ENCODE measurements around the gene EEF2K.
"Not testable (repeated sequence)": the region's sequence is repeated elsewhere in the genome, so short reads cannot be mapped to it uniquely, and the experiment has no call there.

The EEF2K gene

DNA sequence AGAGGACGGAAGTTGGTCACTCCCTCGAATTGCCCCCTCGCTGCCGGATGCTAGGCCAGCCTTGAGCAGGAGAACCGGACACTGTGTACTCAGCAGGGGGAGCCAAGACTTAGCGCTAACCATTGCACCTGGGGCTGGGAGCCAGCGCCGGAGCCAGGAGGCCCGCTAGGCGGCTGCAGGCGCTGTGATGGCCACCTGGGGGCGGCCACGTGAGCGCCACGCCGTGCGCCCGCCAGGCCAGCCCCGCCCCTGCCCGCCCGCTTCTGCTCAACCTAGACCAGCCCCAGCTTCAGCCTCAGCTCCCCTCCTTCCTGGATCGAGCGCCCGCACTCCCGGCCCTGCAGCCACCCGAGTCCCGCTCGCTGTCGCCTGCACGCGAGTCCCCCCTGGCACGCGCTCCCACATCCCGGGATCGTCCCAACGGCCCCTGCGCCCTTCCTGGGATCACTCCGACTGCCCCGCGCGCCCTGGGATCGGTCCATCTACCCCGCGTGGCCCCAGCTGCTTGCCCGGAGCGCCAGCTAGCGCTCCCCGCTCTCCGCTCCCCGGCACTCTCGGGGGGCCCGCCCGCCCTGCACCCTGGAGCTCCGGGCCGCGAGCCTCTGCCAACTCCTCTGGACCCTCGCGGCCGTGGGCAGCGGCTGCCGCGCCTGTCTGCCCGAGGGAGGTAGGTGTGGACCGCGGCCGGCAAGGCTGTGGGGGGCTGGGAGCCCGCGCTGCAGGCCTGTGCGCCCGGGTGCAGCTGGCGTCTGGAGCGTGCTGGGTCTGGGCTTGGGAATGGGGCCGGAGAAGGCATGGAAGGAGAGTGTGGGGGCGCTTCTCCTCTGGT is at the start of gene EEF2K:
Gene EEF2K, plus strand, starts transcription at position 266 of the 829 bp plus-strand sequence. CDS start 19,452 bp downstream, outside the sequence.
- peak; percentile 75 for DNase-seq

DNA sequence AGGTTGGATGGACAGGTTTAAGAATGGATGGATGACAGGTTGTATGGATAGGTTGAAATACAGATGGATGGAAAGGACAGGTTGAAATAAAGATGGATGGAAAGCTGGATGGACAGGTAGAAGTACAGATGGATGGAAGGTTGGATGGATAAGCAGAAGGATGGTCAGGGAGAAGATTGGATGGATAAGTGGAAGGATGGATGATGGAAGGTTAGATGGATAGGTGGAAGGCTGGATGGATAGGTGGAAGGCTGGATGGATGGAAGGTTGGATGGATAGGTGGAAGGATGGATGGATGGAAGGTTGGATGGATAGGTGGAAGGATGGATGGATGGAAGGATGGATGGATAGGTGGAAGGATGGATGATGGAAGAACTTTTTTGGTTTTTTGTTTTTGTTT is 44.7 kb upstream of the EEF2K start:
- no peak for DNase-seq

DNA sequence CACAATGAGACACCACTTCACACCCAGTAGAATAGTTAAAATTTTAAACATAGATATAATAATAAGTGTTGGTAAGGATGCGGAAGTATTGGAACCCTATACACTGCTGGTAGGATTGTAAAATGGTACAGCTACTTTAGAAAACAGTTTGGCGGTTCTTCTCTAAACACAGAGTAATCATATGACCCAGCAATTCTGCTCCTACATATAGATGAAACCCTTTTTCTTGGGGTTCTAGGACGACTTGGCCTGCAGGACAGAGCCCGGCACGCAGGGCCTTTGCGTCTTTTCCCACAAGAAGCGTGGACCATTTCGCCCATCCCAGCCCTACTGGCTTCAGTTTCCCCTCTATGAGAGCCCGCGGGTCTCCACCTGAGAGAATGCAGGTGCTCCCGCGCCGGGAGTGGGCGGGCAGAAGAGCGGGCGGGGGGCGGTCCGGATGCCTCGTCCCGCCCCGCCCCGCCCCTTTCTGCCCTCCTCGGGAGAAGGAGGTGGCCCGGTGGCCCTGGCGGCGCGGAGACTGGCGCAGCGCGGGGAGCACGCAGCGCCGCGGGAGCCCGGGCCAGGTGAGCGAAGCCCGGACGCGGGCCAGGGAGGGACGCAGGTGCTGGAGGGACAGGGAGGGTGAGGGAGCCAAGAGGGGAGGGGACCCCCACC is 44.0 kb upstream of the EEF2K start, which contains the start of gene SDR42E2:
Gene SDR42E2, plus strand, starts transcription at position 508 of the 657 bp plus-strand sequence. CDS start 3,077 bp downstream, outside the sequence.
- peak; percentile 28 for DNase-seq

DNA sequence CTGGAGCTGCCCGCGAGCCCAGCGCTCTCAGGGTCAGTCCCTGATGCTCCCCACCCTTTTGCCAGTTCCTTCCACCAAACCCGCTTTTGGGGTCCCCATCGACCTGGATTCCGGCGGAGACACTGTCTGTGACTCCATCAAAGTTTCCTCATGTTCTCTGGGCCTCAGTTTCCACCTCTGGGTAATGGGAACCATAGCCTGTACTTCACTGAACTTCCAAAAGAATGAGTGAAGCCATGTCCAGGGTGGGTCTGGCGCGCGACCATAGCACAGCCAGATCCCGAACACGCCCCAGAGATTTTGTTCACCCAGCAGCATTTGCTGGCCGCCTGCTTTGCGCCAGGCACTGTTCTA is 43.4 kb upstream of the EEF2K start:
- DNase-seq, result no peak

DNA sequence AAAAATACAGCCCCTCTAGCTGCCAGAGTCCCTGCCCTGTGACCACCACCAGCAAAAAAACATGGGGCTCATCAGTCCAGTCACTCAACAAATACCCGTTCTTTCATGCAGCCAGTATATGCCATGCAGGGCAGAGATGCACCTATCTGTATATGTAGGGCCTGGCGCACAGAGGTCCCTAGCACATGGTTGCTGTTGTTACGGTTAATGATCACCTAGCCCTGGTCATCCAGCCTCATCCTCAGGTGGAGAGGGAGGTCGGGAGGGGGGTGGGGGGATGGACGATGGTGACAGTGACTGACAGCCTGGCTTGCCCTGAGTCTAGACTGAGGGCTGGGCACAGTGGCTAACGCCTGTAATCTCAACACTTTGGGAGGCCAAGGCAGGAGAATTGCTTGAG is 42.3 kb upstream of the EEF2K start:
- DNase-seq, result no peak

DNA sequence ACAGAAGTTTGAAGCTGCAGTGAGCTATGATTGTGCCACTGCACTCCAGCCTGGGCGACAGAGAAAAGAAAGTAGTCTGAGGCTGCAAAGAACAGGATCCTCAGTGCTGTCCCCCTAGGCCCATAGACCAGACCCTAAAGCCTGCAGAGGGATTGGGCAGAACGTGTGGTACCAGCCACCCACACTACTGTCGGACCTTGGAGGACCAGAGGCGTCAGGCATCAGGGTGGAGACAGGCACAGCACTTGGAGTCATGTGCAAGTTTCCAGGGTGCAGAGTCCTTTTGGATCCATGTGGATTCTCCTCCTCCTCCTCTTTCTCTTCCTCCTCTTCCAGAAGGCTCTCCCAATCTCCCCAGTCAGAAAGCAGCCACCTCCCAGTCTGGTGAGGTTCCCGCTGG is 41.6 kb upstream of the EEF2K start:
- DNase-seq, result no peak

DNA sequence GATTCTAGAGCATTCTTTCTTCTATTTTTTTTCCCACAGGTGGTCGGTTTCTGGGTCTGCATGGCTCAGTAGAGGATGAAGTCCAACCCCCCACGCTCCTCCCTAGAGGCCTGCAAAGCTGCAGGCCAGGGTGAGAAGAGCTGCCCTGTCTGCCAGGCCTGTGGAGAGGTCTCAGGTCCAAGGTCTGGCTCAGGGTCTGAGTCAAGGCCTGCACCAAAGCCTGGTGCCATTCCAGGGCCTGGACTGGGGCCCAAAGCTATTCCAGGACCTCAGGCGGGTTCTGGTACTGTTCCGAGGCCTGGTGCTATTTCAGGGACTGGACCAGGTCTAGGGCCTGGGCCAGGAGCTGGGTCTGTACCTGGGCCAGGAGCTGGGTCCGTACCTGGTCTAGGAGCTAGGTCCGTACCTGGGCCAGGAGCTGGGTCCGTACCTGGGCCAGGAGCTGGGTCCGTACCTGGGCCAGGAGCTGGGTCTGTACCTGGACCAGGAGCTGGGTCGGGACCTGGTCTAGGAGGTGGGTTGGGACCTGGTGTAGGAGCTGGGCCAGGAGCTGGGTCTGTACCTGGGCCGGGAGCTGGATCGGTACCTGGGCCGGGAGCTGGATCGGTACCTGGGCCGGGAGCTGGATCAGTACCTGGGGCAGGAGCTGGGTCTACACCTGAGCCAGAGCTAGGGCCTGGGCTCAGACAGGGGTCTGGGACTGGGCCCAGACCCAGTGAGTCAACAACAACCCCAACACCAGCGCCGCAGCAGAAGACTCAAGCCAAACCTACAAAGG is 40.4 kb upstream of the EEF2K start:
- DNase-seq, result no peak

DNA sequence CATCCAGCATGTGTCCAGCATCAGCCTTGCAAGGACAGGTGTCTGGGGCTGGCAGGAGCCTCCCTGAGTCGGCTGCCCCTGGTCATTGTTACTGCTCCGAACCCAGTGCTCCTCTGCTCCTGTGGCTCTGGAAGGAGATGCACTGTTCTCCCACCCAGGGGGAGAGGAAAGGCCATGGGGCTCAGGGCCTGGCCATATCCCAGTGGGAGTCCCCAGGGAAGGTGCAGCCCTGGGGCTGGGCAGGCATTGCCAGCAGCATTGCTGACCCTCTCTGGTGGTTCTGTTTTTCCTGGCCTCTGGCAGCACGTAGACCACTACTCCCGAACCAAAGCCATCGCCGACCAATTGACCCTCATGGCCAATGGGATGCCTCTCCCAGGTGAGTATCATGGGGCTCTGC is 34.1 kb upstream of the EEF2K start:
- DNase-seq, result no peak

DNA sequence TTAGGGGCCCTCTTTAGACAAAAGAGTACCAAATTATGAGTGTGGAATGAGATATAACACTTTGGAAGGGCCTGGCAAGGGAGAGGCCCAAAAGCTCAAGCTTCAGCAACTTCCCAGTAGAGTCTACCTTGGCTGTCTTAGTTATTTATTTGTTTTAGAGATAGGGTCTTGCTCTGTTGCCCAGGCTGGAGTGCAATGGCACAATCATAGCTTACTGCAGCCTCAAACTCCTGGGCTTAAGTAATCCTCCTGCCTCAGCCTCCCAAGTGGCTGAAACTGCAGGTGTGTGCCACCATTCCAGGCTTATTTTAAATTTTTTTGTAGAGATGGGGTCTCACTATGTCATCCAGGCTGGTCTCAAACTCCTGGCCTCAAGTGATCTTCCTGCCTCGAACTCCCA is 33.4 kb upstream of the EEF2K start:
- DNase-seq, result not testable (repeated sequence)

DNA sequence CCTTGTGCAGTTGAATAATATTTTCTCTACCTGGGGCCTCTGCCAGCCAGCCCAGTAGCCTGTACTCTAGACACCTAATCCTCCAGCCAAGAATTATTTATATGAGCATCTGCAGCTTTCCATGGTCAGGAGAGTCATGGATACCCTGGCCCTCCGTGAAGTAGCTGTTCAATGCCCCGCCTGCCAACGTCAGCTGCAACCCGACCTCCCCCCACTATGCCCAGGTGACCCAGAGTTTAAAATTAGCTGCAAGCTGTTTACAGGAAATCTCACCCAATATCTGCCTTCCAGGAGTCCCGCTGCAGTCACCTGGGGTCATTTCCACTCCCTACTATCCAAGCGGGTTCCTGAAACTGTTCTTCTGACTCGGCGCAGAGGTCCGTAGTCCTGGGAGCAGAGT is 31.4 kb upstream of the EEF2K start:
- DNase-seq, result no peak

DNA sequence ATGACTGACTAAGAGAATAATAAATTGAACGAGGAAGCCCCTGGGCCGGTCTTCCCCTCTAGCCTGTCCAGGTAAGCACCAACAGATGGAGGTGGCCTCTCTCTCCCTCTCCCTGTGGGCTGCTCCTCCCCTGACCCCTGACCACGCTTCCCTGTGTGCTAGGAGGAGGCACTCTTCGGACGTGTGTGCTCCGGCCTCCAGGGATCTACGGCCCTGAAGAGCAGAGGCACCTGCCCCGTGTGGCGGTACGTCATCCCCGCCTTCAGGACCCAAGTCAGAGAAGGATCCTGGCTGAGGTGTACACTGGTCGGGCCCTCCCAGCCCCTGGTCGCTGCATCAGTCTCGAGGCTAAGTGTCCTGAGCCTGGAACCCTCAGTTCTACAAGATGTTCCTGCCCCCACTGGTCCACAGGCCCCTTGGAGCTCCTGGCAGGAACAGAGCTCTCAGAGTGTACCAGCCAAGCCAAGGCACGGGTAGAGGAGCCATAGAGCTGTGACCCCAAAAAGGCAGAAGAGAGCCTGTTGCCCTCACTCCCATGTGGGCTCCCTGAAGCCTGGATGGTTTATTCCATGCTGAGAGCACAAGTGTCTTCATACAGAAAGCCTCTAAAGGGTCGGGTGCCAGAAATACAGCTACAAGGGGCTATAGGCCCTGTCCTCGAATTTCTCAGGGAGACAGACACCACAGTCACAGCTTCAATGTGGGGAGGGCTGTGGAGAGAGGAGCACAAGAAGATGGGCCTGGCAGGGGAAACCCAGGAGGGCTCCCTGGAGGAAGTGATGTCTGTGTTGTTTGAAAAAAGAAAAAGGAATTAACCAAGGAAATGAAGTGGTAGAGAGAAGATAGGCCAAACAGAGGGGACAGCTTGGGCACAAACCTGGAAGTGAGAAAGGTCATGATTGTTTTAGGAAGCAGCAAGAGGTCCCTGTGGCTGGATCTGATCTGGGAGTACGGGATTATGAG is 27.8 kb upstream of the EEF2K start:
- DNase-seq, result no peak

DNA sequence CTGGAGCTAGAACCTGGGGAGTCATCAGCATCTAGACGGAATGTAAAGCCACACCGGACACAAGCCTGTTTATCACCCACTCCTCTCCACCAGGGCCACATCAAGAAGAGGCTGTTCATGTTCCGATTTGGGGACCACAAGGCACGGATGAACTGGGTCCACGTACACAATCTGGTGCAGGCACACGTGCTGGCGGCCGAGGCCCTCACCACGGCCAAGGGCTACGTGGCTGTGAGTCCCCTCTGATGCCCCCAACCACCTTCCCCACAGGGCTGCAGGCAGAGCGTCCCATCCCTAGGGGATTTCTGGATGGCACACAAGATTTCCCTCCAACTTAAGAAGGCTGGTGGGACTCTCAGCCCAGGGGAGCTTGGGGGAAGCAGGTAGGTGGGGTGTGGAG is 24.7 kb upstream of the EEF2K start:
- DNase-seq, result no peak

DNA sequence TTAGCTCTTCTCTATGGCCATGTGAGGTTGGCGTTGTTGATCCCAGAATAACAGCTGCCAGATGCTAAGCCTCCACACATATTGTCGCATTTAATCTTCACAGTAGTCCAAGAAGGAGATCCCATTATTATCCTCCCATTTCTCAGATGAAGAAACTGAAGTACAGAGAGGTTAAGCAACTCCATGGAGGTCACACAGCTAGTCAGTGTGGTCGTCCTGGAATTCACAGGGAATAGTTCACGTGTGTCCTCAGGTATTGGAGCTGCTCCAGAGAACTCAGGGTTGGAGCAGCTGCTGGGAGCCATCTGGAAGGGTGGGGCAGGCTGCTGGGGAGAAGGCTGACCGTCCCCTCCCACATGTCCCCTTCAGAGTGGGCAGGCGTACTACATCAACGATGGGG is 24.2 kb upstream of the EEF2K start:
- DNase-seq, result no peak

DNA sequence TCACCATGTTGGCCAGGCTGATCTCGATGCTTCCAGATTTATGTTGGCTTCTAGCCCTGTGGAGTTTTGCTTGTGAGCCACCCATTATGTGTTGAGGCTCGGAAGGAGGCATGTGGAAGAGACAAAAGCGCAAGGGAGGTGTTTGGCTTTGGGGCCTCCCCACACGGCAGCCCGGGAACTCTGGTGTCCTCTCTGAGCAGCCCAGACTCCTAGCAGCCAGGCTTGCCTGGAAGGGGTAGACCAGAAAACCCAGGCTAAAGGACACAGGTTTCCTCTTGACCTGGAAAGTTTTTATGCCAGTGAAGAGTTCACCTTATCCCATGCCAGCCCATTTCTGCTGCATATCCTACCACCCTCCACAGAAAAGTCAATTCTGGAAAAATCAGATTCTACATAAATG is 22.7 kb upstream of the EEF2K start:
- no peak for DNase-seq

DNA sequence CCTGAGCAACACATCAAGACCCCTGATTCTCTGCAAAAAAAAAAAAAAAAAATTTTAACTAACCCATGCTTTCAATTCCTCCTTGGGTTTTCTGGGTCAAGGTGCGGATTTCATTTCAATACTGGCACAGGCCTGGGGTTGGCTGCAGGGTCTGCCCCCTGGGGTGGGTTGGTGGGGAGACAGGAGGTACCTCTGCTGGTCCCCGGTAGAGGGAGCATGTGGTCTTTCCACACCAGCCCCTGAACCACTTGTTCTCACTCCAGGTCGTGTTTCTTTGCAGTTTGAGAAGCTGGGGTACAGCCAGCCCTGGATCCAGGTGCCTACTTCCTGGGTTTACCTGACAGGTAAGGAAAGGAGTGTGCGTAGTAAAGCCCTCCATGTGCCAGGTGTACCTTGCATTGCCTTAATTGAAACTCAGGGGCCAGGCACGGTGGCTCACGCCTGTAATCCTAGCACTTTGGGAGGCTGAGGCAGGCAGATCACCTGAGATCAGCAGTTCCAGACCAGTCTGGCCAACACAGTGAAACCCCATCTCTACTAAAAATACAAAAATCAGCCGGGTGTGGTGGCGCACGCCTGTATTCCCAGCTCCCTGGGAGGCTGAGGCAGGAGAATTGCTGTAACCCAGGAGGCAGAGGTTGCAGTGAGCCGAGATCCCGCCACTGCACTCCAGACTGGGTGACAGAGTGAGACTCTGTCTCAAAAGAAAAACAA is 22.0 kb upstream of the EEF2K start:
- no peak for DNase-seq

DNA sequence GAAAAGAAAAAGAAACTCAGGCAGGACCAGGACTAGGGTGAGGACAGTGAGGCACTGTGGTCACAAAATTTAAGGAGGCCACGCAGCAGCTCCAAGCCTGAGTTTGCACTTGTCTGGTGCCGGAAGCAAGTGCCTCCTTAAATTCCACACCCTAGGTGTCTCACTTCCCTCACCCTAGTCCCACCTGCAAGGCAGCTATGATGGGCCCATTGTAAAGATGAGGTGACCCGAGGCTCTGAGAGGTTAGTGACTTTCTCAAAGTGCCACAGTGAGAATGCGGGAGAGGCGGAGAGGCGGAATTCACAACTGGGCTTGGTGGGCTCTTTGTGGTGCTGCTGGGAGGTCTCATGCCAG is 21.5 kb upstream of the EEF2K start:
- DNase-seq, result no peak

DNA sequence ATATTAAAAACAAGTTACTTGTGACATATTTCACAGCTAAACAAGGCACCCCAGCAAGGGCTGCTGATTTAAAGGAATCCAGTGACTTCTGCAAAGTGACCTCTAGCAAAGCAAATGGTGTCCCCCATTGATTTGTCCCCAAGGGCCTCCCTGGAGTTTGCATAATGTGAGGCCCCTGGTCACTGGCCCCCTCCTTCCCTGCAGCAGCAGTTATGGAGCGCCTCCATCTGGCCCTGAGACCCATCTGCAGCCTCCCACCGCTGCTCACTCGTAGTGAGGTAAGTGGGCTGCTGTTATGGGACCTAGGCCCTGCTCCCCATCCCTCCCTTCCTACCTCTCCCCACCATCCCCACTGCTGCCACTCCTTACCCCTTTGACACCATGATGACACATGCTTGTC is 19.6 kb upstream of the EEF2K start:
- DNase-seq, result no peak

DNA sequence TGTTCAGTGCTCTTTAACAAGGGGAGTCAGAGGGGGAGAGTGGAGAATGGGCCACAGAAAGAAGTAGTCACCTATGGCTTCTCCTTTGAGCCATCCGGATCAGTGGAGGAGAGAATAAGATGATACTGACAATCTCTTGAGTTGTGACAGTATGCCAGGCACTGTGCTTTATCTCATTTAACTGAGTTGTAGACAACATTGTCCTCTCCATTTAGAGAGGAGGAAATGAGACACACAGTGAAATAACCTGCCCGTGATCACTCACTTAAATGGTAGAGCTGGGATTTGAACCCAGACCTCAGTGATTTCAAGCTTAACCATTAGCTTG is 17.8 kb upstream of the EEF2K start:
- no peak for DNase-seq

DNA sequence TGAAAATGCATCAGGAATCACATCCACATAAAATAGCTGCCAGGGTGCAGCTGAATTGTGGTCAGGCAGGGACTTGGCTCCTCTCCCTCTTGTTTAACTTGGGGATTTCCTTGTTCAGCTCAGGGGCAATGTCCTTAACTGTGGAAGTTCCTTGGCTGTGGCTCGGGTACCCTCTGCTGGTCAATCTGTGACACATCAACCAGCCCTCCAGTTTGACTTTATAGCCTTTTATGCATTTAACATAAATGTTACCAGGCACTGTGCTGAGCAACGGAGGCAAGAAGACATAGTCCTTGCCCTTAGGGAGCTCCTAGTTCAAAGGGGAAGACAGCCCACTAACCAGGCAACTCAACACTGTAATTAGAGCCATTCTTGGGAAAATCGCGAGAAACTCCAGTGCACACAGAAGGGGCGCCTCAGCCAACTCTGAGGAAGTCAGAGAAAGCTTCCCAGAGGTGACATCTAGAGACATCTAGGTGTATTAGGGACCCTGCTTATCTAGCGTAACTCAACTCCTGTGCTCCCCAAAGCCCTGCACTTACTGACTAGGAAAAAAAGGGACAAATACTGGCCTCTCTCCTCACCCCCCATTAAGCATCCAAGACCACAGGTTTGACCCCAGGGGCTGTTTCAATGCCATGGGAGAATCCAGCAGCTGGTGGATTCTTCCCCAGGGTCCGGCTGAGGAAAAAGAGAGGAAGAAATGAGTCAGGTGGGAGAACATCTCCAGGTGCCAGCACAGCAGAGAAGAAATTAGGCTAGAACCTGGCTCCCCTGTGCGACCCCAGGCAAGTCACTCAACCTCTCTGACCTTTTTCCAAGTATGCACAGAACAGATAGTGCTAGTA is 17.3 kb upstream of the EEF2K start:
- DNase-seq, result peak; percentile 56

DNA sequence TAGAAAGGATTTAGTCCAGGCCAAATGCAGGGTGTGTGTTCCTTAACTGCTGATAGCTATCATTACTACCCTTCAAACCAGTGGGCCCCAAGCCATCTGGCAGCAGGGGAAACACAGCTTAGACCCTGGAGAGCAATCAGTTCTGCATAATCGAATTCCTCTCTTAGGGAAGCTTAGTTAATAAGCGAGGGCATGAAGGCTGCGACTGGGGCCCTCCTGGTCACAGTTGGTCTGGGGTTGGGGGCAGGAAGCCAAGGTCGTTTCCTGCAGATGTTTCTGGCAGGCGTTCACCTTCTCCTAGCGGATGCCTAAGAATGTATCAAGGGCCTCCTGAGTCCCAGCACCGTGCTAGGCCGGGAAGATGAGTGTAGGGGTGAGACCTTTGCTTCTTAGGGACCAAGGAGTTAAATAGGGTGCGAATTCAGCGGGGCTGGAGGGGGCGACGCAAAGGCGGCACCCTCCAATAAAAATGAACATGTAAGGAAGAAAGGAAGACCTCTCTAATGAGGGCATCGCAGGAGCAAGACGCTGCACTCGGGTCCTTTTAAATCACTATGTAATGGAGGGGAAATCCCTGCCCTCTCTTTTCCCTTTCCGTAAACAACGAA is 16.5 kb upstream of the EEF2K start:
- DNase-seq, result peak; percentile 42

All from activated gamma-delta T cell treated with Interleukin-2 at 50 U/mL for 16 hours (primary cell).